H1 (cell line): ENCODE results near the gene MEGF11. TPM values are rescaled to one million over a fixed set of nuclear protein-coding genes. Genes with fewer than 3 reads are reported as not detected.

Experiments
- CTCF ChIA-PET: fragments of 300-600 bp; sonication (Branson Sonifier 250); formaldehyde crosslinking; loops from one replicate; lab custom pipeline; 2021; ENCODE audit not compliant: partially characterized antibody; lab: Charles Lee
- POLR2A ChIA-PET: fragments of 300-600 bp; sonication (Branson Sonifier 250); formaldehyde crosslinking; loops from one replicate; lab custom pipeline; 2021; ENCODE audit warnings: inconsistent platforms; ENCODE audit not compliant: partially characterized antibody; lab: Charles Lee
- DNase-seq, 2 experiments: peaks; one replicate each; pipeline versions ENCODE4 v3.0.0 to v3.0.0-alpha.2; 2010 to 2022; ENCODE audit warnings: low spot score in 2 of 2, low read depth in 1 of 2, mixed read lengths in 1 of 2
- FAIRE-seq: peaks from 2 replicates; lab custom pipeline; 2011; peaks lifted over from hg19 to GRCh38; lab: Jason Lieb, UNC
- H2AFZ ChIP-seq: 2 replicates; pipeline ENCODE4 v1.8.1; 2012; ENCODE audit warnings: low read length, inconsistent platforms
- H2AK5ac ChIP-seq: 2 replicates; pipeline ENCODE4 v1.6.1; 2013; ENCODE audit warnings: low read depth, low read length
- H2BK120ac ChIP-seq: replicated peaks from 2 replicates; pipeline ENCODE3; 2013; ENCODE audit warnings: low read depth, low read length, inconsistent platforms
- H2BK12ac ChIP-seq: 2 replicates; pipeline ENCODE4 v1.6.1; 2013; ENCODE audit warnings: low read depth, low read length
- H2BK15ac ChIP-seq: 2 replicates; pipeline ENCODE4 v1.6.1; 2013; ENCODE audit warnings: low read length
- H2BK20ac ChIP-seq: 2 replicates; pipeline ENCODE4 v1.6.1; 2013; ENCODE audit warnings: low read length
- H2BK5ac ChIP-seq: 2 replicates; pipeline ENCODE4 v1.6.1; 2013; ENCODE audit warnings: low read depth, low read length
- H3K14ac ChIP-seq: 2 replicates; pipeline ENCODE4 v1.6.1; 2013; ENCODE audit warnings: inconsistent platforms; ENCODE audit not compliant: insufficient read length
- H3K18ac ChIP-seq: 2 replicates; pipeline ENCODE4 v1.6.1; 2013; ENCODE audit warnings: low read length; ENCODE audit errors: extremely low read depth
- H3K23ac ChIP-seq: 2 replicates; pipeline ENCODE4 v1.6.1; 2013; ENCODE audit warnings: inconsistent platforms; ENCODE audit not compliant: insufficient read length
- H3K23me2 ChIP-seq: 2 replicates; pipeline ENCODE4 v1.6.1; 2013; ENCODE audit warnings: low read depth, low read length
- H3K27ac ChIP-seq: 2 replicates; pipeline ENCODE4 v1.6.1; 2011; ENCODE audit warnings: low read depth, low read length, inconsistent platforms
- H3K27me3 ChIP-seq, 4 experiments: replicated peaks in 1 of 4; 1 replicate in 1 of 4; 2 replicates in 3 of 4; pipeline versions ENCODE4 v1.6.1 to v1.8.1; 2011 to 2013; ENCODE audit warnings: low read length in 3 of 4, mild to moderate bottlenecking in 3 of 4, inconsistent platforms in 2 of 4, mixed read lengths in 2 of 4, moderate library complexity in 1 of 4; ENCODE audit not compliant: control insufficient read depth in 3 of 4, insufficient read depth in 3 of 4; ENCODE audit errors: extremely low read depth in 1 of 4
- H3K36me3 ChIP-seq, 4 experiments: 2 replicates each; pipeline versions ENCODE4 v1.6.1 to v1.8.1; 2011 to 2013; ENCODE audit warnings: mild to moderate bottlenecking in 4 of 4, low read length in 3 of 4, moderate library complexity in 2 of 4, control low read depth in 1 of 4, inconsistent platforms in 1 of 4; ENCODE audit not compliant: insufficient read depth in 4 of 4, control insufficient read depth in 2 of 4
- H3K4ac ChIP-seq: replicated peaks from 2 replicates; pipeline ENCODE3; 2013; ENCODE audit warnings: low read length, low read depth, mixed read lengths, inconsistent platforms; ENCODE audit not compliant: insufficient read length
- H3K4me1 ChIP-seq, 4 experiments: replicated peaks in 1 of 4; 1 replicate in 1 of 4; 2 replicates in 3 of 4; pipeline versions ENCODE4 v1.6.1 to v1.8.1; 2011 to 2013; ENCODE audit warnings: low read length in 3 of 4, inconsistent platforms in 2 of 4, mixed read lengths in 1 of 4; ENCODE audit not compliant: insufficient read depth in 4 of 4, control insufficient read depth in 3 of 4
- H3K4me2 ChIP-seq, 2 experiments: 2 replicates each; pipeline versions ENCODE4 v1.6.1 to v1.8.1; 2011 to 2013; ENCODE audit warnings: low read depth in 2 of 2, low read length in 2 of 2, control low read depth in 1 of 2, inconsistent platforms in 1 of 2, mild to moderate bottlenecking in 1 of 2; ENCODE audit not compliant: insufficient read depth in 1 of 2
- H3K4me3 ChIP-seq, 4 experiments: fragments of 200-600, 300-600 bp in 1 of 4; sonication (generic), shearing (Covaris generic), sonication (Bioruptor Twin) in 1 of 4; 2 replicates each; pipeline versions ENCODE4 v1.5.1 to v1.8.1; 2011 to 2016; ENCODE audit warnings: low read length in 4 of 4, low read depth in 3 of 4, control low read depth in 2 of 4, inconsistent platforms in 2 of 4, mild to moderate bottlenecking in 2 of 4, mixed read lengths in 1 of 4, moderate library complexity in 1 of 4; ENCODE audit not compliant: insufficient read depth in 2 of 4; ENCODE audit errors: extremely low read depth in 1 of 4
- H3K56ac ChIP-seq: replicated peaks from 2 replicates; pipeline ENCODE3; 2013; ENCODE audit warnings: low read depth, mild to moderate bottlenecking, mixed read lengths, low read length, inconsistent platforms; ENCODE audit not compliant: insufficient read length
- H3K79me1 ChIP-seq: 2 replicates; pipeline ENCODE4 v1.6.1; 2013; ENCODE audit warnings: low read depth, low read length, control low read depth
- H3K79me2 ChIP-seq, 2 experiments: 2 replicates each; pipeline versions ENCODE4 v1.6.1 to v1.8.1; 2012 to 2013; ENCODE audit warnings: low read length in 2 of 2, mild to moderate bottlenecking in 2 of 2, inconsistent platforms in 1 of 2; ENCODE audit not compliant: insufficient read depth in 2 of 2, control insufficient read depth in 1 of 2
- H3K9ac ChIP-seq, 4 experiments: replicated peaks in 1 of 4; 1 replicate in 1 of 4; 2 replicates in 3 of 4; pipeline versions ENCODE4 v1.6.1 to v1.8.1; 2011 to 2013; ENCODE audit warnings: low read depth in 3 of 4, low read length in 3 of 4, control low read depth in 2 of 4, mild to moderate bottlenecking in 2 of 4, moderate library complexity in 2 of 4, inconsistent platforms in 1 of 4; ENCODE audit errors: extremely low read depth in 1 of 4
- H3K9me3 ChIP-seq, 2 experiments: 2 replicates each; pipeline versions ENCODE4 v1.6.1 to v1.8.1; 2012 to 2013; ENCODE audit warnings: mild to moderate bottlenecking in 2 of 2, moderate library complexity in 2 of 2, control low read depth in 1 of 2, inconsistent platforms in 1 of 2, low read depth in 1 of 2, low read length in 1 of 2, mixed read lengths in 1 of 2; ENCODE audit not compliant: insufficient read depth in 2 of 2
- H4K20me1 ChIP-seq, 2 experiments: replicated peaks in 1 of 2; 2 replicates each; pipeline versions ENCODE3 to v1.8.1; 2011 to 2013; ENCODE audit warnings: inconsistent platforms in 2 of 2, low read length in 2 of 2, mild to moderate bottlenecking in 1 of 2; ENCODE audit not compliant: insufficient read depth in 2 of 2, control insufficient read depth in 1 of 2
- H4K5ac ChIP-seq: 2 replicates; pipeline ENCODE4 v1.6.1; 2013; ENCODE audit warnings: low read length, low read depth, mixed read lengths, inconsistent platforms; ENCODE audit not compliant: insufficient read length
- H4K8ac ChIP-seq: 2 replicates; pipeline ENCODE4 v1.8.0; 2013; ENCODE audit warnings: mild to moderate bottlenecking, moderate library complexity, low read length, inconsistent platforms; ENCODE audit not compliant: insufficient read depth; ENCODE audit errors: extremely low read depth
- H4K91ac ChIP-seq: replicated peaks from 2 replicates; pipeline ENCODE3; 2013; ENCODE audit warnings: low read length, mixed read lengths, inconsistent platforms; ENCODE audit not compliant: insufficient read length
- BRCA1 ChIP-seq: IDR thresholded peaks from 2 replicates; pipeline ENCODE4 v1.6.1; 2012; ENCODE audit warnings: low read depth, low read length, improper control_type of control experiment
- CEBPB ChIP-seq: IDR thresholded peaks from 2 replicates; pipeline ENCODE4 v1.6.1; 2012; ENCODE audit warnings: low read depth, low read length
- CTCF ChIP-seq, 3 experiments: IDR thresholded peaks; 1 replicate in 2 of 3; 2 replicates in 1 of 3; pipeline versions ENCODE4 v1.5.1 to v1.6.1; 2011; ENCODE audit warnings: low read length in 3 of 3, mild to moderate bottlenecking in 3 of 3, inconsistent platforms in 2 of 3, low read depth in 1 of 3, moderate library complexity in 1 of 3; ENCODE audit not compliant: insufficient read depth in 1 of 3; ENCODE audit errors: control extremely low read depth in 1 of 3
- KDM5A ChIP-seq: fragments of 200-600 bp; IDR thresholded peaks from 2 replicates; pipeline ENCODE4 v1.7.1; 2012; ENCODE audit warnings: mild to moderate bottlenecking, low read length, inconsistent platforms, mixed read lengths
- MAFK ChIP-seq: IDR thresholded peaks from 2 replicates; pipeline ENCODE4 v1.6.1; 2012; ENCODE audit warnings: low read depth, mild to moderate bottlenecking, improper control_type of control experiment, low read length
- POLR2A ChIP-seq, 2 experiments: IDR thresholded peaks; 1 replicate in 1 of 2; 2 replicates in 1 of 2; pipeline ENCODE4 v1.6.1; 2011; ENCODE audit warnings: low read depth in 2 of 2, low read length in 2 of 2, mild to moderate bottlenecking in 2 of 2; ENCODE audit errors: control extremely low read depth in 1 of 2
- POLR2AphosphoS5 ChIP-seq: IDR thresholded peaks from 2 replicates; pipeline ENCODE4 v1.6.1; 2011; ENCODE audit warnings: low read depth, low read length
- POU5F1 ChIP-seq: IDR thresholded peaks from 2 replicates; pipeline ENCODE4 v1.6.1; 2011; ENCODE audit warnings: low read depth, mild to moderate bottlenecking, low read length, moderate library complexity
- RFX5 ChIP-seq: IDR thresholded peaks from 2 replicates; pipeline ENCODE4 v1.6.1; 2011; ENCODE audit warnings: low read depth, low read length, improper control_type of control experiment, borderline replicate concordance
- RXRA ChIP-seq: IDR thresholded peaks from 2 replicates; pipeline ENCODE4 v1.6.1; 2011; ENCODE audit warnings: low read depth, mild to moderate bottlenecking, low read length, moderate library complexity; ENCODE audit not compliant: insufficient read depth
- SP1 ChIP-seq: IDR thresholded peaks from 2 replicates; pipeline ENCODE4 v1.6.1; 2011; ENCODE audit warnings: low read depth, low read length
- SP4 ChIP-seq: IDR thresholded peaks from 2 replicates; pipeline ENCODE4 v1.6.1; 2012; ENCODE audit warnings: low read length, inconsistent platforms
- TAF1 ChIP-seq: IDR thresholded peaks from 2 replicates; pipeline ENCODE4 v1.6.1; 2011; ENCODE audit warnings: mild to moderate bottlenecking, low read depth, low read length
- ZNF274 ChIP-seq: IDR thresholded peaks from 2 replicates; pipeline ENCODE4 v1.7.0; 2012; ENCODE audit warnings: low read length, borderline replicate concordance; ENCODE audit errors: extremely low read depth
- WGBS, 2 experiments: shearing (Covaris generic) in 1 of 2; methylation state at CpG; one replicate each; pipeline versions ENCODE4 v1.1.6 to v1.1.7; 2013 to 2015; ENCODE audit warnings: low lambda C conversion rate in 2 of 2, mixed read lengths in 2 of 2, inconsistent platforms in 1 of 2, low coverage in 1 of 2, missing lambda C conversion rate in 1 of 2; ENCODE audit not compliant: insufficient replicate concordance in 2 of 2, insufficient coverage in 1 of 2, insufficient read length in 1 of 2; ENCODE audit errors: extremely low coverage in 1 of 2, missing lambda C conversion rate in 1 of 2; 5-methylcytosine and 5-hydroxymethylcytosine counted together
- polyA plus RNA-seq, 7 experiments: library from polyadenylated mRNA; depleted of rRNA in 3 of 7; stranded (reverse) in 5 of 7; unstranded in 2 of 7; fragments of >200 nt in 5 of 7; fragments of 200-250 nt in 2 of 7; gene quantifications; 1 replicate in 5 of 7; 2 replicates in 1 of 7; 4 replicates in 1 of 7; pipeline versions ENCODE4 v1.2.1 to v1.2.3, GENCODE V29; 2011 to 2013; ENCODE audit warnings: missing spikeins in 2 of 7, mixed read lengths in 2 of 7
- total RNA-seq: library from RNA; stranded (reverse); fragmentation: NEBNext Ultra II Directional; extraction: Animal tissue kit (Norgen Biotek cat#: 25700); gene quantifications from 2 replicates; pipeline ENCODE4 v1.2.1, GENCODE V29; 2021

The MEGF11 gene
- total and polyA plus RNA-seq, 2 of the 8 experiments (the other 6 are each of a cell fraction or from before 2014, with no cell fraction given): 4.4 to 4.8 TPM

GRCh38 chr15:66235866-66236265, 17.7 kb downstream of the MEGF11 start:
- ChIA-PET POLR2A (no interaction called here), CTCF (interaction anchor here (0.6 kb wide), 1 partner anchor 10 kb away, joined by 3 read pairs; no protein-coding TSS in a partner anchor)
- Histone ChIP-seq H3K27me3 (peaks cover 0 to 2% (median 0%) of the 10 kb centered on the region in 4 experiments; a peak in 3 of 7 replicates), H2AK5ac (no peak overlapping the region), H3K56ac (no peak overlapping the region), H3K18ac (no peak overlapping the region), H3K9me3 (no peaks in the 10 kb centered on the region), H4K20me1 (no peaks in the 10 kb centered on the region), H3K23me2 (no peaks in the 10 kb centered on the region), H3K27ac (no peak overlapping the region), H3K9ac (no peak overlapping the region), H2AFZ (no peak overlapping the region), H2BK120ac (no peak overlapping the region), H3K36me3 (no peaks in the 10 kb centered on the region; a peak in 1 of 8 replicates), H3K4me3 (no peak overlapping the region), H3K4me2 (no peak overlapping the region), H3K79me2 (no peaks in the 10 kb centered on the region), H3K4me1 (peaks cover 0 to 2% (median 0%) of the 10 kb centered on the region in 4 experiments; a peak in 2 of 7 replicates), H3K23ac (no peak overlapping the region), H4K91ac (no peak overlapping the region), H2BK20ac (no peak overlapping the region), H2BK12ac (no peak overlapping the region), H4K5ac (no peak overlapping the region), H3K4ac (no peak overlapping the region), H3K14ac (no peak overlapping the region), H3K79me1 (no peaks in the 10 kb centered on the region), H2BK15ac (no peak overlapping the region), H2BK5ac (no peak overlapping the region), H4K8ac (no peak overlapping the region)
- FAIRE-seq (no peak), DNase-seq (no peak)
- WGBS, 2 experiments: 93% methylated on average over 2 of the region's 2 CpGs; no CpG with 5 or more reads in 1 of the 2 experiments
- TF ChIP-seq CEBPB: no peak
- no peak for TF ChIP-seq BRCA1
- no peak for TF ChIP-seq SP1
- TF ChIP-seq ZNF274: no peak
- TF ChIP-seq KDM5A: no peak
- TF ChIP-seq TAF1: no peak
- no peak for TF ChIP-seq RFX5
- TF ChIP-seq CTCF (IDR thresholded peaks at IDR 0.05; ENCODE audit: control extremely low read depth in 1 of 3, insufficient read depth in 1 of 3, low read depth in 1 of 3, low read length in 3 of 3): no peak
- TF ChIP-seq POLR2A (IDR thresholded peaks at IDR 0.05; ENCODE audit: control extremely low read depth in 1 of 2, low read depth in 2 of 2, low read length in 2 of 2): no peak
- no peak for TF ChIP-seq POU5F1
- no peak for TF ChIP-seq MAFK
- no peak for TF ChIP-seq RXRA
- no peak for TF ChIP-seq POLR2AphosphoS5
- no peak for TF ChIP-seq SP4
